ENCODE measurements around the gene GMDS. TPM values are rescaled to one million over a fixed set of nuclear protein-coding genes. Genes with fewer than 3 reads are reported as not detected.
A peak's percentile ranks its signal among the peaks of the same experiment; 100 is the strongest.

GMDS gene
- polyA plus RNA-seq, 1 donor (not counting 4 experiments of a cell fraction or from before 2014, with no cell fraction given), result 22.1 TPM

DNA sequence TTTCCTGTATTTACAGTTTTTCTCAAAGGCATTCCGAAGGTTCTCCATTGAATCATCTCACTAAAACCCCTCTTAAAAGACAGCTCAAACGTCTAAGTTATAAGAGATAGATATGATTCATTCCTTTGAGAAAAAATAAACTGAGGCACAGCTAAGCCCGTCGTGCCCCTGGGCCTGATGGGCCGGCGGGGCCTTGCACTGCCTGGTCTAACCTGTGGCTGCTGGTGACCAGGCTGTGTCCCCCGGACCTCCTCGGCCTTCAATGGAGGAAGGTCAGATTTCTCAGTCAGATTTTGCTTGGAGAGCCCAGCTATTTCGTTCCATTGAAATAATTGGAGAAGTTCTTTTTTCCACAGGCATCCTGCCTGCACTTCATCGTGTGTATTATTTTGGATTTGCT, 647.0 kb downstream of the GMDS start:
- FAIRE-seq, result no peak
- Histone ChIP-seq H2AFZ (ENCODE audit: control insufficient read depth, low read length) (no peak overlapping the region), H3K9me3 (ENCODE audit: control insufficient read depth, low read depth, low read length) (no peaks in the 10 kb centered on the region), H3K9me1 (ENCODE audit: control insufficient read depth, extremely low read depth, insufficient read depth, low read length) (no peaks in the 10 kb centered on the region), H3K4me1 (ENCODE audit: control insufficient read depth, extremely low read depth, insufficient read depth, low read length) (peaks cover 9% of the 10 kb centered on the region), H3K79me2 (ENCODE audit: control insufficient read depth, insufficient read depth, low read length) (no peaks in the 10 kb centered on the region), H3K36me3 (ENCODE audit: control insufficient read depth in 2 of 2, extremely low read depth in 1 of 2, insufficient read depth in 2 of 2, low read length in 2 of 2) (no peaks in the 10 kb centered on the region), H3K4me3 (ENCODE audit: control insufficient read depth in 2 of 3, extremely low read depth in 1 of 3, insufficient read depth in 2 of 3, low read depth in 1 of 3, low read length in 3 of 3) (no peak overlapping the region), H3K27ac (ENCODE audit: control insufficient read depth, insufficient read depth, low read length) (no peak overlapping the region), H3K27me3 (ENCODE audit: control insufficient read depth, extremely low read depth, insufficient read depth, low read length) (peaks cover 31% of the 10 kb centered on the region), H3K9ac (ENCODE audit: control insufficient read depth, extremely low read depth, insufficient read depth, low read length) (no peak overlapping the region), H3K4me2 (ENCODE audit: control insufficient read depth, extremely low read depth, insufficient read depth, low read depth, low read length) (no peak overlapping the region), H4K20me1 (ENCODE audit: control insufficient read depth, extremely low read depth, insufficient read depth, low read length) (no peaks in the 10 kb centered on the region)
- dilution Hi-C loops (cut with MboI; ENCODE audit: extremely low pct_ligation_motif_present, low sequenced_read_pairs), result no loop called here
- no peak for DNase-seq (ENCODE audit: low read depth, low spot score)
- no peak for TF ChIP-seq EZH2 (IDR thresholded peaks at IDR 0.05; ENCODE audit: low read length)
- TF ChIP-seq, protein P1, sequence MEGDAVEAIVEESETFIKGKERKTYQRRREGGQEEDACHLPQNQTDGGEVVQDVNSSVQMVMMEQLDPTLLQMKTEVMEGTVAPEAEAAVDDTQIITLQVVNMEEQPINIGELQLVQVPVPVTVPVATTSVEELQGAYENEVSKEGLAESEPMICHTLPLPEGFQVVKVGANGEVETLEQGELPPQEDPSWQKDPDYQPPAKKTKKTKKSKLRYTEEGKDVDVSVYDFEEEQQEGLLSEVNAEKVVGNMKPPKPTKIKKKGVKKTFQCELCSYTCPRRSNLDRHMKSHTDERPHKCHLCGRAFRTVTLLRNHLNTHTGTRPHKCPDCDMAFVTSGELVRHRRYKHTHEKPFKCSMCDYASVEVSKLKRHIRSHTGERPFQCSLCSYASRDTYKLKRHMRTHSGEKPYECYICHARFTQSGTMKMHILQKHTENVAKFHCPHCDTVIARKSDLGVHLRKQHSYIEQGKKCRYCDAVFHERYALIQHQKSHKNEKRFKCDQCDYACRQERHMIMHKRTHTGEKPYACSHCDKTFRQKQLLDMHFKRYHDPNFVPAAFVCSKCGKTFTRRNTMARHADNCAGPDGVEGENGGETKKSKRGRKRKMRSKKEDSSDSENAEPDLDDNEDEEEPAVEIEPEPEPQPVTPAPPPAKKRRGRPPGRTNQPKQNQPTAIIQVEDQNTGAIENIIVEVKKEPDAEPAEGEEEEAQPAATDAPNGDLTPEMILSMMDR (optimal IDR thresholded peaks at IDR 0.05 in 1 of 3, IDR thresholded peaks at IDR 0.05 in 1 of 3, conservative IDR thresholded peaks at IDR 0.05 in 1 of 3; ENCODE audit: extremely low read depth in 1 of 3, insufficient read depth in 2 of 3, low read length in 3 of 3), result no peak

DNA sequence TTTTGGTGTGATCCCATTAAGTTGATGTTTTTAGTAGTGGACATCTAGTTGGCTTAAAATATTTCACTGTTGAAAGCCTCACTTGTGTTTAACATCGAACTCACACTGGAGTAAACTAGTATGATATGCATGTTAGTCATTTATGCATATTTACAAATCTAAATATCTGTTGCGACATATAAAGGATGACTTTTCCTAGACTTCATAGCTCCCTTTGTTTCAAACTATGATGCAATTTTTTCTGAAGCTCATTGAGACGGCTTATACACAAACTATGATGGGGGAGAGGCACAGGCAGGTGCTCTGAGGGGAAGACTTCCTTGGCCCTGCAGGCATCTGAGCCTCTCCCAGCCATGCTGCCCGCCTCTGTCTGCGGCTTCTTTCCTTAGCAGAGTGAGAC, 647.5 kb downstream of the GMDS start:
- Histone ChIP-seq H3K9ac (ENCODE audit: control insufficient read depth, extremely low read depth, insufficient read depth, low read length) (no peak overlapping the region), H3K27ac (ENCODE audit: control insufficient read depth, insufficient read depth, low read length) (no peak overlapping the region), H3K9me3 (ENCODE audit: control insufficient read depth, low read depth, low read length) (no peaks in the 10 kb centered on the region), H3K36me3 (ENCODE audit: control insufficient read depth in 2 of 2, extremely low read depth in 1 of 2, insufficient read depth in 2 of 2, low read length in 2 of 2) (no peaks in the 10 kb centered on the region), H3K4me2 (ENCODE audit: control insufficient read depth, extremely low read depth, insufficient read depth, low read depth, low read length) (no peak overlapping the region), H4K20me1 (ENCODE audit: control insufficient read depth, extremely low read depth, insufficient read depth, low read length) (no peaks in the 10 kb centered on the region), H3K27me3 (ENCODE audit: control insufficient read depth, extremely low read depth, insufficient read depth, low read length) (peaks cover 36% of the 10 kb centered on the region), H3K4me3 (ENCODE audit: control insufficient read depth in 2 of 3, extremely low read depth in 1 of 3, insufficient read depth in 2 of 3, low read depth in 1 of 3, low read length in 3 of 3) (no peak overlapping the region), H3K9me1 (ENCODE audit: control insufficient read depth, extremely low read depth, insufficient read depth, low read length) (no peaks in the 10 kb centered on the region), H3K79me2 (ENCODE audit: control insufficient read depth, insufficient read depth, low read length) (no peaks in the 10 kb centered on the region), H2AFZ (ENCODE audit: control insufficient read depth, low read length) (no peak overlapping the region), H3K4me1 (ENCODE audit: control insufficient read depth, extremely low read depth, insufficient read depth, low read length) (peaks cover 9% of the 10 kb centered on the region)
- dilution Hi-C loops (cut with MboI; ENCODE audit: extremely low pct_ligation_motif_present, low sequenced_read_pairs), result no loop called here
- TF ChIP-seq EZH2 (IDR thresholded peaks at IDR 0.05; ENCODE audit: low read length), result no peak
- TF ChIP-seq, protein P1 (optimal IDR thresholded peaks at IDR 0.05 in 1 of 3, IDR thresholded peaks at IDR 0.05 in 1 of 3, conservative IDR thresholded peaks at IDR 0.05 in 1 of 3; ENCODE audit: extremely low read depth in 1 of 3, insufficient read depth in 2 of 3, low read length in 3 of 3), result no peak
- no peak for FAIRE-seq
- peak; percentile 40 for DNase-seq (ENCODE audit: low read depth, low spot score)

All from keratinocyte (primary cell).